Keratinocyte (primary cell): ENCODE results near the gene TLL1.

Source experiments
- CTCF ChIP-seq, 3 experiments: IDR thresholded peaks in 1 of 3; conservative IDR thresholded peaks in 1 of 3; optimal IDR thresholded peaks in 1 of 3; 2 replicates in 2 of 3; 3 replicates in 1 of 3; pipeline versions ENCODE3 to v1.5.1; 2011; ENCODE audit warnings: low read length in 3 of 3, mild to moderate bottlenecking in 3 of 3, moderate library complexity in 2 of 3, control low read depth in 1 of 3, inconsistent platforms in 1 of 3; ENCODE audit not compliant: insufficient read depth in 2 of 3; ENCODE audit errors: extremely low read depth in 1 of 3
- EZH2 ChIP-seq: IDR thresholded peaks from one replicate; pipeline ENCODE4 v1.6.1; 2012; ENCODE audit warnings: inconsistent platforms, mild to moderate bottlenecking, low read length, moderate library complexity

GRCh38 chr4:165879641-165880040 lies 6.6 kb downstream of the TLL1 start:
- TF ChIP-seq CTCF (optimal IDR thresholded peaks at IDR 0.05 in 1 of 3, IDR thresholded peaks at IDR 0.05 in 1 of 3, conservative IDR thresholded peaks at IDR 0.05 in 1 of 3; ENCODE audit: extremely low read depth in 1 of 3, insufficient read depth in 2 of 3, low read length in 3 of 3) (no peak), EZH2 (no peak)
